NT2/D1 (cell line): ENCODE measurements around the gene SLC25A33.

ENCODE experiments used
- SUZ12 ChIP-seq: IDR thresholded peaks from 2 replicates; pipeline ENCODE4 v1.6.1; 2011; ENCODE audit not compliant: insufficient read length, insufficient read depth; ENCODE audit errors: extremely low read depth
- YY1 ChIP-seq: IDR thresholded peaks from 2 replicates; pipeline ENCODE4 v1.6.1; 2011; ENCODE audit not compliant: insufficient read length, insufficient read depth
- ZNF274 ChIP-seq: IDR thresholded peaks from 2 replicates; pipeline ENCODE4 v1.6.1; 2011; ENCODE audit warnings: mild to moderate bottlenecking, low read depth, low read length

- TF ChIP-seq SUZ12 (no peak), ZNF274 (no peak), YY1 (no peak)
Measured at GRCh38 chr1:9628541-9629444, 89.5 kb downstream of the SLC25A33 start.
